ENCODE results near the gene TMCC1.

GRCh38 chr3:129689036-129689435 is 204.5 kb downstream of the TMCC1 start:
- TF ChIP-seq, protein P1, sequence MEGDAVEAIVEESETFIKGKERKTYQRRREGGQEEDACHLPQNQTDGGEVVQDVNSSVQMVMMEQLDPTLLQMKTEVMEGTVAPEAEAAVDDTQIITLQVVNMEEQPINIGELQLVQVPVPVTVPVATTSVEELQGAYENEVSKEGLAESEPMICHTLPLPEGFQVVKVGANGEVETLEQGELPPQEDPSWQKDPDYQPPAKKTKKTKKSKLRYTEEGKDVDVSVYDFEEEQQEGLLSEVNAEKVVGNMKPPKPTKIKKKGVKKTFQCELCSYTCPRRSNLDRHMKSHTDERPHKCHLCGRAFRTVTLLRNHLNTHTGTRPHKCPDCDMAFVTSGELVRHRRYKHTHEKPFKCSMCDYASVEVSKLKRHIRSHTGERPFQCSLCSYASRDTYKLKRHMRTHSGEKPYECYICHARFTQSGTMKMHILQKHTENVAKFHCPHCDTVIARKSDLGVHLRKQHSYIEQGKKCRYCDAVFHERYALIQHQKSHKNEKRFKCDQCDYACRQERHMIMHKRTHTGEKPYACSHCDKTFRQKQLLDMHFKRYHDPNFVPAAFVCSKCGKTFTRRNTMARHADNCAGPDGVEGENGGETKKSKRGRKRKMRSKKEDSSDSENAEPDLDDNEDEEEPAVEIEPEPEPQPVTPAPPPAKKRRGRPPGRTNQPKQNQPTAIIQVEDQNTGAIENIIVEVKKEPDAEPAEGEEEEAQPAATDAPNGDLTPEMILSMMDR (IDR thresholded peaks at IDR 0.05; ENCODE audit: insufficient read depth, low read length), result no peak
- no peak for TF ChIP-seq POLR2AphosphoS5 (IDR thresholded peaks at IDR 0.05; ENCODE audit: low read depth)
- TF ChIP-seq GABPA (IDR thresholded peaks at IDR 0.05; ENCODE audit: low read depth), result no peak
- TF ChIP-seq SPI1 (IDR thresholded peaks at IDR 0.05; ENCODE audit: borderline replicate concordance, low read depth), result no peak
